Spleen (tissue), 7 donors: ENCODE results near the gene GABRE.

Experiments used
- POLR2AphosphoS5 ChIP-seq, 3 donors: sonication (generic); formaldehyde crosslinking; IDR thresholded peaks; one replicate each; pipeline ENCODE4 v1.5.1; 2017; ENCODE audit warnings: antibody characterized with exemption in 3 of 3
- TF ChIP-seq, protein P1 (sequence below), 11 experiments: fragments of 200-600 bp in 7 of 11; fragments of 450-650 bp in 4 of 11; sonication (generic) in 4 of 11; IDR thresholded peaks in 8 of 11; conservative IDR thresholded peaks in 3 of 11; 1 replicate in 7 of 11; 2 replicates in 4 of 11; pipeline versions ENCODE4 v1.4.0 to v1.8.0; 2016 to 2021; ENCODE audit warnings: antibody characterized with exemption in 11 of 11, inconsistent platforms in 4 of 11, mild to moderate bottlenecking in 1 of 11
- donor health status: DM: no; HTN: no; CAD: no; lungs with moderate emphysema.
- donor health status: DM: no; HTN: no; CAD: no.
- donor health status: DM: no; HTN: no; CAD: no.

GRCh38 chrX:151912221-151912620, 62.3 kb downstream of the GABRE start:
- TF ChIP-seq, protein P1, sequence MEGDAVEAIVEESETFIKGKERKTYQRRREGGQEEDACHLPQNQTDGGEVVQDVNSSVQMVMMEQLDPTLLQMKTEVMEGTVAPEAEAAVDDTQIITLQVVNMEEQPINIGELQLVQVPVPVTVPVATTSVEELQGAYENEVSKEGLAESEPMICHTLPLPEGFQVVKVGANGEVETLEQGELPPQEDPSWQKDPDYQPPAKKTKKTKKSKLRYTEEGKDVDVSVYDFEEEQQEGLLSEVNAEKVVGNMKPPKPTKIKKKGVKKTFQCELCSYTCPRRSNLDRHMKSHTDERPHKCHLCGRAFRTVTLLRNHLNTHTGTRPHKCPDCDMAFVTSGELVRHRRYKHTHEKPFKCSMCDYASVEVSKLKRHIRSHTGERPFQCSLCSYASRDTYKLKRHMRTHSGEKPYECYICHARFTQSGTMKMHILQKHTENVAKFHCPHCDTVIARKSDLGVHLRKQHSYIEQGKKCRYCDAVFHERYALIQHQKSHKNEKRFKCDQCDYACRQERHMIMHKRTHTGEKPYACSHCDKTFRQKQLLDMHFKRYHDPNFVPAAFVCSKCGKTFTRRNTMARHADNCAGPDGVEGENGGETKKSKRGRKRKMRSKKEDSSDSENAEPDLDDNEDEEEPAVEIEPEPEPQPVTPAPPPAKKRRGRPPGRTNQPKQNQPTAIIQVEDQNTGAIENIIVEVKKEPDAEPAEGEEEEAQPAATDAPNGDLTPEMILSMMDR (IDR thresholded peaks at IDR 0.05 in 8 of 11, conservative IDR thresholded peaks at IDR 0.05 in 3 of 11): no peak
- TF ChIP-seq POLR2AphosphoS5 (IDR thresholded peaks at IDR 0.05): no peak
